Measurements from ENCODE around the gene RBM3.
A peak's percentile ranks its signal among the peaks of the same experiment; 100 is the strongest.

RBM3 gene

GRCh38 chrX:48578661-48579128 is 4.4 kb downstream of the RBM3 start:
- no peak for DNase-seq

GRCh38 chrX:48579259-48579658 is 5.0 kb downstream of the RBM3 start:
- no peak for DNase-seq

GRCh38 chrX:48580662-48581061 is 6.4 kb downstream of the RBM3 start:
- no peak for DNase-seq

GRCh38 chrX:48584698-48585097 is 10.4 kb downstream of the RBM3 start:
- DNase-seq: no peak

GRCh38 chrX:48589482-48590162 is 15.3 kb downstream of the RBM3 start:
- no peak for DNase-seq

GRCh38 chrX:48590203-48591103 is 16.2 kb downstream of the RBM3 start:
- DNase-seq: no peak

- DNase-seq: no peak
Measured at GRCh38 chrX:48591255-48591791, 17.0 kb downstream of the RBM3 start.

- DNase-seq: no peak
Measured at GRCh38 chrX:48592971-48593370, 18.7 kb downstream of the RBM3 start.

- no peak for DNase-seq
Measured at GRCh38 chrX:48595929-48596328, 21.6 kb downstream of the RBM3 start.

- peak; percentile 83 for DNase-seq
Measured at GRCh38 chrX:48597353-48598264, 23.3 kb downstream of the RBM3 start, which contains the start of gene WDR13. Gene WDR13, plus strand, starts transcription at chrX:48597492. Its CDS starts 505 bp downstream, at chrX:48597997.

GRCh38 chrX:48598614-48599013 is 24.3 kb downstream of the RBM3 start:
- DNase-seq: no peak

- no peak for DNase-seq
Measured at GRCh38 chrX:48599341-48599740, 25.1 kb downstream of the RBM3 start.

- DNase-seq: no peak
Measured at GRCh38 chrX:48600226-48600625, 25.9 kb downstream of the RBM3 start.

- DNase-seq: no peak
Measured at GRCh38 chrX:48601741-48602394, 27.6 kb downstream of the RBM3 start.

- no peak for DNase-seq
Measured at GRCh38 chrX:48604701-48605100, 30.4 kb downstream of the RBM3 start.

GRCh38 chrX:48606091-48606490 is 31.8 kb downstream of the RBM3 start:
- no peak for DNase-seq

GRCh38 chrX:48611703-48612102 is 37.4 kb downstream of the RBM3 start:
- DNase-seq: no peak

- DNase-seq: no peak
Measured at GRCh38 chrX:48613502-48614160, 39.3 kb downstream of the RBM3 start.

- no peak for DNase-seq
Measured at GRCh38 chrX:48616576-48616975, 42.3 kb downstream of the RBM3 start.

- no peak for DNase-seq
Measured at GRCh38 chrX:48617542-48618340, 43.5 kb downstream of the RBM3 start.

Data from stimulated activated naive CD4-positive, alpha-beta T cell treated with Interleukin-2 at 50 U/mL for 16 hours (primary cell).